NCI-H1092 (cell line): ENCODE data around the gene BFSP2.
"Not testable (repeated sequence)": the region's sequence is repeated elsewhere in the genome, so short reads cannot be mapped to it uniquely, and the experiment has no call there.

Experiments
- DNase-seq: peaks from one replicate; lab custom pipeline; 2025; lab: John Stamatoyannopoulos, UW

The BFSP2 gene

GRCh38 chr3:133521946-133522345, 122.1 kb downstream of the BFSP2 start:
- no peak for DNase-seq

DNA sequence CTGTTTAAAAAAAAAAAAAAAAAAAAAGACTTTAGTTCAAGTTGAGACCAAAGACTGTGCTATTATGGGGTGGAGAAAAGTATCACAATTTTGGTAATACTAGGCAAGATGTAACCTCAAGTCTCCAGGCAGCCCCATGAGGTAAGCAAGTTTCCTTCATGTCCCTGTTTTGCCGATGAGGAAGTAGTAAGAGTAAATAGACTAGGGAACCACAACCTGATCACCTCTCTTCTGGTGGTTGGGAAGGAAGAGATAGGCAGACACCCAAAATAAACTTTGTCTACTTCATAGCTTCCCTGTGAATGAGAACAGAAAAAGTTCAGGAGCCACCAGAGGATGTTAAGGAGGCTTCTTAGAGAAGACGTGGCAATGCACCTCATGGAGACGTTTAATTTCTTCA, 123.9 kb downstream of the BFSP2 start:
- DNase-seq: not testable (repeated sequence)
